Smooth muscle cell (in vitro differentiated cells): ENCODE measurements around the gene PLA2G7. TPM values are rescaled to one million over a fixed set of nuclear protein-coding genes. Genes with fewer than 3 reads are reported as not detected.

ENCODE experiments used
- DNase-seq: peaks from one replicate; lab custom pipeline; 2025; ENCODE audit not compliant: unreplicated experiment; lab: John Stamatoyannopoulos, UW
- H2AFZ ChIP-seq: fragments of 200-600 bp; sonication (generic); 2 replicates; pipeline ENCODE4 v1.6.0; 2016; ENCODE audit warnings: antibody characterized with exemption, low read depth, mild to moderate bottlenecking
- H3F3A ChIP-seq: fragments of 200-600 bp; sonication (generic); 2 replicates; pipeline ENCODE4 v1.6.0; 2017; ENCODE audit warnings: antibody characterized with exemption, low read depth
- H3K27ac ChIP-seq: fragments of 200-600 bp; sonication (generic); 2 replicates; pipeline ENCODE4 v1.5.1; 2016; ENCODE audit warnings: low read depth, mild to moderate bottlenecking
- H3K27me3 ChIP-seq: fragments of 200-600 bp; sonication (generic); 2 replicates; pipeline ENCODE4 v1.6.1; 2016; ENCODE audit warnings: low read depth, mild to moderate bottlenecking
- H3K36me3 ChIP-seq: fragments of 200-600 bp; sonication (generic); 2 replicates; pipeline ENCODE4 v1.5.1; 2016; ENCODE audit warnings: low read depth
- H3K4me1 ChIP-seq: fragments of 200-600 bp; sonication (generic); 2 replicates; pipeline ENCODE4 v1.5.1; 2016; ENCODE audit warnings: low read depth
- H3K4me2 ChIP-seq: fragments of 200-600 bp; sonication (generic); 2 replicates; pipeline ENCODE4 v1.6.0; 2016; ENCODE audit warnings: mild to moderate bottlenecking
- H3K4me3 ChIP-seq: fragments of 200-600 bp; sonication (generic); 2 replicates; pipeline ENCODE4 v1.5.1; 2016; ENCODE audit warnings: mild to moderate bottlenecking
- H3K79me2 ChIP-seq: fragments of 200-600 bp; sonication (generic); 2 replicates; pipeline ENCODE4 v1.6.0; 2016; ENCODE audit warnings: low read depth, mild to moderate bottlenecking
- H3K9ac ChIP-seq: fragments of 200-600 bp; sonication (generic); 2 replicates; pipeline ENCODE4 v1.6.0; 2016; ENCODE audit warnings: low read depth
- H3K9me3 ChIP-seq: fragments of 200-600 bp; sonication (generic); replicated peaks from 2 replicates; pipeline ENCODE4 v1.5.1; 2016; ENCODE audit warnings: low read depth
- H4K20me1 ChIP-seq: fragments of 200-600 bp; sonication (generic); 2 replicates; pipeline ENCODE4 v1.6.0; 2016; ENCODE audit warnings: low read depth
- CTCF ChIP-seq: fragments of 200-600 bp; sonication (generic); IDR thresholded peaks from 2 replicates; pipeline ENCODE4 v1.5.1; 2017; ENCODE audit warnings: borderline replicate concordance, mild to moderate bottlenecking, antibody characterized with exemption; ENCODE audit not compliant: insufficient read depth, poor library complexity, severe bottlenecking
- WGBS: methylation state at CpG from one replicate; pipeline ENCODE4 v1.1.7; 2016; ENCODE audit warnings: low lambda C conversion rate; 5-methylcytosine and 5-hydroxymethylcytosine counted together
- polyA plus RNA-seq: library from polyadenylated mRNA; unstranded; fragments of >200 nt; fragmentation: Nextera tagmentation; extraction: Ambion mirVana; gene quantifications from 2 replicates; pipeline ENCODE4 v1.2.1, GENCODE V29; 2016
- total RNA-seq: library from RNA; depleted of rRNA; stranded (reverse); fragments of >200 nt; gene quantifications from 2 replicates; pipeline ENCODE4 v1.2.3, GENCODE V29; 2014

PLA2G7 gene
- total and polyA plus RNA-seq, 2 experiments from 2014 or later, result 0.30 to 1.2 TPM

- Histone ChIP-seq H3K4me3 (no peak overlapping the region), H3K27ac (no peak overlapping the region), H2AFZ (no peak overlapping the region), H3K27me3 (peaks cover 53% of the 10 kb centered on the region), H3K9me3 (no peaks in the 10 kb centered on the region), H3K4me1 (no peaks in the 10 kb centered on the region), H3K36me3 (no peaks in the 10 kb centered on the region), H3K79me2 (no peaks in the 10 kb centered on the region), H3K9ac (no peak overlapping the region), H3K4me2 (no peak overlapping the region), H4K20me1 (no peaks in the 10 kb centered on the region), H3F3A (no peaks in the 10 kb centered on the region)
- no peak for DNase-seq
- TF ChIP-seq CTCF, result no peak
- WGBS, result 95% methylated on average over 1 of the region's 1 CpG
Observed at GRCh38 chr6:46720401-46720800, 14.8 kb downstream of the PLA2G7 start.

DNA sequence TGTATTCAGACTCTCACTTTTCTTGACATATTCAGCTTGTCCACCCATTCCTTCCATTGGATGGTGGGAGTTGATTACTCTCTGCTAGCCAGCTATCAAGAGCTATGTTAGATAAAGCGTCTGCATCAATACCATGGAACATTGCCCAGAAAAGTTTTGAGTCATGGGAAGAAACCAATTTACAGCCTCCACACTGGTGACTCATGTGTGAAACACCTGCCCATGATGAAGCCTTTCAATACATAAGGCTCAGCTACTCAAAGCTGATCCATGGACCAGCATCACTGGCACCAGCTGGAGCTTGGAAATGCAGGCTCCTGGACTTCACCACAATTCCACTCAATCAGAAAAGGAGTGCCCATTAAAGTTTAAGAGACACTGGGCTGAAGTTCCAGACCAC is 16.1 kb downstream of the PLA2G7 start:
- Histone ChIP-seq H4K20me1 (no peaks in the 10 kb centered on the region), H3K4me1 (no peaks in the 10 kb centered on the region), H3K79me2 (no peaks in the 10 kb centered on the region), H3K36me3 (no peaks in the 10 kb centered on the region), H2AFZ (no peak overlapping the region), H3K9ac (no peak overlapping the region), H3K4me3 (no peak overlapping the region), H3K4me2 (no peak overlapping the region), H3F3A (no peaks in the 10 kb centered on the region), H3K27ac (no peak overlapping the region), H3K27me3 (peaks cover 44% of the 10 kb centered on the region), H3K9me3 (no peaks in the 10 kb centered on the region)
- WGBS, result 59% methylated on average over 1 of the region's 1 CpG
- no peak for TF ChIP-seq CTCF
- no peak for DNase-seq

- TF ChIP-seq CTCF, result no peak
- no peaks in the 10 kb centered on the region for H3K79me2 ChIP-seq
- no peak overlapping the region for H2AFZ ChIP-seq
- no peaks in the 10 kb centered on the region for H3K36me3 ChIP-seq
- no peak for DNase-seq
- H3K4me2 ChIP-seq, result no peak overlapping the region
- H3K27me3 ChIP-seq, result peaks cover 19% of the 10 kb centered on the region
- H4K20me1 ChIP-seq, result no peaks in the 10 kb centered on the region
- H3K4me3 ChIP-seq, result no peak overlapping the region
- no peaks in the 10 kb centered on the region for H3K4me1 ChIP-seq
- no peaks in the 10 kb centered on the region for H3F3A ChIP-seq
- H3K9me3 ChIP-seq, result no peaks in the 10 kb centered on the region
- no peak overlapping the region for H3K27ac ChIP-seq
- no peak overlapping the region for H3K9ac ChIP-seq
Observed at GRCh38 chr6:46715141-46715540, 20.0 kb downstream of the PLA2G7 start.

DNA sequence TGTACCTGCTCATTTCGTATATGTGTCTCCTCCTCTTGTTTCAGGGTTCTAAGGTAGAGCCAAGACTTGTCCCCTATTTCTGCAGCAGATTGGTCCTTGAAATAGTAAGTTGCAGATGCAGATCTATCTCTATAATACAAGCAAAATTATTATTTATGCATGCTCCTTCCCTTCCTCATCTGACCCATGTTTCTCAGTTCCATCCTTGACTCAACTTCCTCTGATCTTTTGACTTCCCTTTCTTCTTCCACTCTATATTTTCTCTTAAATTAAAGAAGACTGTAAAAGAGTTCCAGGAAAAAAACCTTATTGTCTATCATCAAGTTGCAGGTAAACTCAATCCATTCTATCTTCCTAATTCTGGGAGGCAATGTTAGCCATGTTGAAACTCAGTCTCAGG is 23.7 kb downstream of the PLA2G7 start:
- no peak overlapping the region for H3K9ac ChIP-seq
- 91% methylated on average over 1 of the region's 1 CpG for WGBS
- H3K27ac ChIP-seq, result no peak overlapping the region
- DNase-seq, result no peak
- no peak overlapping the region for H2AFZ ChIP-seq
- H3F3A ChIP-seq, result no peaks in the 10 kb centered on the region
- H3K27me3 ChIP-seq, result peaks cover 9% of the 10 kb centered on the region
- no peak overlapping the region for H3K4me2 ChIP-seq
- TF ChIP-seq CTCF, result no peak
- H3K36me3 ChIP-seq, result no peaks in the 10 kb centered on the region
- no peaks in the 10 kb centered on the region for H3K4me1 ChIP-seq
- H4K20me1 ChIP-seq, result no peaks in the 10 kb centered on the region
- H3K79me2 ChIP-seq, result no peaks in the 10 kb centered on the region
- H3K9me3 ChIP-seq, result no peaks in the 10 kb centered on the region
- H3K4me3 ChIP-seq, result no peak overlapping the region
